Measurements from ENCODE around the gene NAALADL2.

DNA sequence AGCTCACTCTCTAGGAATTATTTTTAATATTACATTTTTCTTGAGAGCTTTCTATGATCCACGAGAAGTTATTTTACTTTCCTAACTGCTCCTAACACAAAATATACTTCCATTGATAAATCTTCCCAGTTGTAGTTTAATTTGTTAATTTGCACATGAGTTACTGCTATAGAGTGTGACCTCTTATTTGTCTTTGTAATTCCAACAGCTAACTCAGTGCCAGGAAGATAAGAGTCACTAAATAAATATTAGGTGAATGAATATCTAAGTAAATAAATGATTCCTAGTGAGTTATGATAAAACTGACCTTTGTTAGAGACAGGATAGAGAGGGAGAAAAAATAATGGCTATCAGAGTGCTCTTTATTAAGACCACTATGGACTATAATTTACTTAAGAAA is 319.9 kb downstream of the NAALADL2 start:
- TF ChIP-seq CTCF (conservative IDR thresholded peaks at IDR 0.05) = no peak
- no peak for TF ChIP-seq EZH2 (IDR thresholded peaks at IDR 0.05; ENCODE audit: low read depth)
